ENCODE results near the gene SDE2. TPM values are rescaled to one million over a fixed set of nuclear protein-coding genes. Genes with fewer than 3 reads are reported as not detected.

Gene SDE2
- total and polyA plus RNA-seq, 9 donors = 13.1 to 24.4 (median 17.9) TPM

DNA sequence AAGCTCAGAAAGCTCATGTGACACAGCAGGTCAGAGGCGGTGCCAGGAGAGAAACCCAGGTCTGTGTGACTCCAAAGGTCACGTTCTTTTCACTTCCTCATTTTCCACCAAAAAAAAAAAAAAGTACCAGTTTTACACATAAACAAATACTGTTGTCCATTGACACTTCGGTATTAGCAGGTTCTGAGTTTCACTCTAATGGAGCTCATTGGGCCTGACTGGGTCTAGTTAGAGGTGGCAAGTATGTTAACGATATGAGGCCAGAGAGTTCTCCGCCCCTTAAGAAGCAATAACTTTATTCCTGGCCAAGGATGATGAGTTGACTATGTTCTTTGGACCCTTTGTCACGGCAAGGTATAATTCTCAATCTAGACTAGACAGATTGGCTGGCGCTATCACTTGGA is 30.0 kb upstream of the SDE2 start:
- intact Hi-C loops (cut with DNase I) = no loop called here
- TF ChIP-seq POLR2A (IDR thresholded peaks at IDR 0.05) (no peak), EP300 (IDR thresholded peaks at IDR 0.05) (no peak)
- TF ChIP-seq, protein P1, sequence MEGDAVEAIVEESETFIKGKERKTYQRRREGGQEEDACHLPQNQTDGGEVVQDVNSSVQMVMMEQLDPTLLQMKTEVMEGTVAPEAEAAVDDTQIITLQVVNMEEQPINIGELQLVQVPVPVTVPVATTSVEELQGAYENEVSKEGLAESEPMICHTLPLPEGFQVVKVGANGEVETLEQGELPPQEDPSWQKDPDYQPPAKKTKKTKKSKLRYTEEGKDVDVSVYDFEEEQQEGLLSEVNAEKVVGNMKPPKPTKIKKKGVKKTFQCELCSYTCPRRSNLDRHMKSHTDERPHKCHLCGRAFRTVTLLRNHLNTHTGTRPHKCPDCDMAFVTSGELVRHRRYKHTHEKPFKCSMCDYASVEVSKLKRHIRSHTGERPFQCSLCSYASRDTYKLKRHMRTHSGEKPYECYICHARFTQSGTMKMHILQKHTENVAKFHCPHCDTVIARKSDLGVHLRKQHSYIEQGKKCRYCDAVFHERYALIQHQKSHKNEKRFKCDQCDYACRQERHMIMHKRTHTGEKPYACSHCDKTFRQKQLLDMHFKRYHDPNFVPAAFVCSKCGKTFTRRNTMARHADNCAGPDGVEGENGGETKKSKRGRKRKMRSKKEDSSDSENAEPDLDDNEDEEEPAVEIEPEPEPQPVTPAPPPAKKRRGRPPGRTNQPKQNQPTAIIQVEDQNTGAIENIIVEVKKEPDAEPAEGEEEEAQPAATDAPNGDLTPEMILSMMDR (IDR thresholded peaks at IDR 0.05) = no peak
- H3K27ac ChIP-seq = no peak overlapping the region
- no peaks in the 10 kb centered on the region for H3K9me3 ChIP-seq
- H3K4me3 ChIP-seq = no peak overlapping the region
- DNase-seq = no peak
- no peaks in the 10 kb centered on the region for H3K27me3 ChIP-seq
- H3K36me3 ChIP-seq = no peaks in the 10 kb centered on the region
- 84 to 89% (median 86%) methylated on average over 7 of the region's 7 CpGs for WGBS, 3 donors
- no peaks in the 10 kb centered on the region for H3K4me1 ChIP-seq (ENCODE audit: insufficient read depth)

DNA sequence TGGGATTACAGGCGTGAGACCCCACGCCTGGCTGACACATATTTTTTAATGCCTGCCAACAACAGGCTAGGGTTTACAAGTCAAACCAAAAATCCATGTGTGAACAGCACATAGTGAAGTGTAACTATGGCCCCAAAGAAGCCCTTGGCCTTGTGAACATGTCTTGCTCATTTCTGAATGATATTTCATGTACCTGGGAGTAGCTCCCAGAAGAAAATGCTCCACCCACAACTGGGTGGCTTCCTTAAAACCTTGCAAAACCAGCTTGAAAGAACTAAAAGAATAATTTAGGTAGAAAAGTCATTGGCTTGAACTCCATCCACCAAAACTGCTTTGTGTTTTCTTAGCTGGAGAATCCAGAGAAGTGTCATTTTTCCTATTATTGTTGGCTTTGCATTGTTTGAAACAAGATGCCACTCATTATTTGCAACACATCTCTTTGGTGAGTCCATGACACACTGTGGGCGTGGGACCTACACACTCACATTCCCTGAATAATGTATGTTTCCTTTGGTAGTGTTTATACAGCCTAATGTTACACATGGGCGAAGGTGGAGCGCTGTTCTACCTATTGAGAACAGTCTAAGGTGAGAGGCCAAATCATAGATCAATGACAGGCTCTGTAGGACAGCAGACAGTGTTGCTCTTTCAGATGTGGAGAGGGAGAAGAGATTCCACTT is 28.5 kb upstream of the SDE2 start:
- H3K9me3 ChIP-seq = no peaks in the 10 kb centered on the region
- TF ChIP-seq, protein P1 (IDR thresholded peaks at IDR 0.05) = no peak
- no peak for TF ChIP-seq POLR2A (IDR thresholded peaks at IDR 0.05)
- TF ChIP-seq EP300 (IDR thresholded peaks at IDR 0.05) = no peak
- intact Hi-C loops (cut with DNase I) = no loop called here
- no peak for DNase-seq
- no peak overlapping the region for H3K27ac ChIP-seq
- no peak overlapping the region for H3K4me3 ChIP-seq
- WGBS, 3 donors = 87 to 97% (median 90%) methylated on average over 5 of the region's 5 CpGs
- no peaks in the 10 kb centered on the region for H3K4me1 ChIP-seq (ENCODE audit: insufficient read depth)
- no peaks in the 10 kb centered on the region for H3K36me3 ChIP-seq
- no peaks in the 10 kb centered on the region for H3K27me3 ChIP-seq

DNA sequence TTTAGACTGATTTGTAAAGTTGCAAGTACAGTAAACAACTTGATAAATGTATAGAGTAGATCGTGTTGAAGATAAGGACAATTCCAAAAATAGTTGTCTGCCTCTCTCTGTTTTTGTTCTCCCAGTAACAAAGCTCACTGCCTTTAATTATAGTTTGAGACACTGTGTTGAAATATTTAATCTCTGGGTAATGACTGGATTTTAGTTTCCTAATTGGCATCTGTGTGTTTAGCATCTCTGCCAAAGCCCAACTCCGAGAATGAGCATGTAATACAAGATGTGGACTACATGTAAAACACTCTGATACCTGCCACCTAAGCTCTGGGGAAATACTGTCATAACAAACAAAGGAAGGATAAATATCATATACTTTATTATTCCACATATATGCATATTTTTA is 27.7 kb upstream of the SDE2 start:
- TF ChIP-seq, protein P1 (IDR thresholded peaks at IDR 0.05) = no peak
- TF ChIP-seq POLR2A (IDR thresholded peaks at IDR 0.05) = no peak
- TF ChIP-seq EP300 (IDR thresholded peaks at IDR 0.05) = no peak
- Histone ChIP-seq H3K9me3 (no peaks in the 10 kb centered on the region), H3K4me1 (ENCODE audit: insufficient read depth) (no peaks in the 10 kb centered on the region), H3K27me3 (no peaks in the 10 kb centered on the region), H3K4me3 (no peak overlapping the region), H3K27ac (no peak overlapping the region), H3K36me3 (no peaks in the 10 kb centered on the region)
- 50 to 62% (median 57%) methylated on average over 2 of the region's 2 CpGs for WGBS, 3 donors
- intact Hi-C loops (cut with DNase I) = no loop called here
- no peak for DNase-seq

DNA sequence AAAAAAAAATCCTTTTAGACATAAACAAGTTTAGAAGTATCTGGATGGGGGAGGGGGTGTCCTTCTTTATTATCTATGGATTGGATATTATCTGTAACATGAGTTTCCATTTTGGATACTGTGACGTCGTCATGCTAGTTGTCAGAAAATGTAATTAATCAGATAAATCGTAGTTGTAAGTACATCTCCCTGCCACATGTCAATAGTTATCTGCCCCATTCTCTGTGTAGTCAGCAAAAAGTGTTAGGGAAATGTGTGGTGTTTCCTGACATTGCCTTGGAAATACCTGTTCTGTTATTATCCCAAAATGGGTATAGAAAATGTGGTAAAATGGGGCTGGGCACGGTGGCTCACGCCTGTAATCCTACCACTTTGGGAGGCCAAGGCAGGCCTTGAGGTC is 24.6 kb upstream of the SDE2 start:
- Histone ChIP-seq H3K27me3 (no peaks in the 10 kb centered on the region), H3K9me3 (no peaks in the 10 kb centered on the region), H3K4me1 (ENCODE audit: insufficient read depth) (no peaks in the 10 kb centered on the region), H3K36me3 (no peaks in the 10 kb centered on the region), H3K4me3 (no peak overlapping the region), H3K27ac (no peak overlapping the region)
- intact Hi-C loops (cut with DNase I) = no loop called here
- WGBS, 3 donors = 76 to 85% (median 80%) methylated on average over 5 of the region's 5 CpGs
- no peak for DNase-seq
- TF ChIP-seq, protein P1 (IDR thresholded peaks at IDR 0.05) = no peak

All from ovary (tissue), 9 donors.